Right cardiac atrium (tissue), 5 donors: Measurements from ENCODE around the gene FCSK. TPM values are rescaled to one million over a fixed set of nuclear protein-coding genes. Genes with fewer than 3 reads are reported as not detected.
"Not testable (repeated sequence)": the region's sequence is repeated elsewhere in the genome, so short reads cannot be mapped to it uniquely, and the experiment has no call there.

Experiments
- ATAC-seq, 2 donors: fragments of 200-7000 bp; cut with Tn5 transposase; one replicate each; pipeline versions ENCODE4 v1.8.0 to v1.9.1; 2020; ENCODE audit warnings: moderate library complexity in 2 of 2, mild to moderate bottlenecking in 1 of 2
- DNase-seq, 3 donors: peaks; one replicate each; pipeline ENCODE4 v3.0.0-alpha.2; 2020
- H3K27ac ChIP-seq: one replicate; pipeline ENCODE4 v1.5.1; 2013; ENCODE audit warnings: mild to moderate bottlenecking, low read length, control low read depth, moderate library complexity
- H3K27me3 ChIP-seq: one replicate; pipeline ENCODE4 v1.6.1; 2013; ENCODE audit not compliant: control insufficient read depth, insufficient read depth
- H3K4me1 ChIP-seq: one replicate; pipeline ENCODE4 v1.6.1; 2013; ENCODE audit warnings: low read length; ENCODE audit not compliant: control insufficient read depth, insufficient read depth
- H3K4me3 ChIP-seq: one replicate; pipeline ENCODE4 v1.5.1; 2013; ENCODE audit warnings: low read length, control low read depth
- H3K9me3 ChIP-seq: one replicate; pipeline ENCODE4 v1.6.1; 2013; ENCODE audit warnings: low read length; ENCODE audit not compliant: control insufficient read depth
- WGBS: extraction: QIAGEN DNeasy Blood & Tissue Kit; methylation state at CpG from one replicate; pipeline ENCODE4 v1.1.7; 2013; 5-methylcytosine and 5-hydroxymethylcytosine counted together
- intact Hi-C, 4 donors: fragments of 100-400 bp; cut with DNase I; formaldehyde crosslinking; loops; one replicate each; pipeline versions ENCODE4 v1.11.0 to v1.14.0; 2022 to 2023
- long read RNA-seq, 4 donors: library from polyadenylated mRNA; unstranded; transcript quantifications; one replicate each; pipeline ENCODE4 v2.0.0, GENCODE V29; 2020 to 2021
- polyA plus RNA-seq: library from polyadenylated mRNA; stranded (reverse); fragments of 200-250 nt; gene quantifications from one replicate; pipeline ENCODE4 v1.2.3, GENCODE V29; 2013
- total RNA-seq, 4 donors: library from RNA; stranded (reverse); fragmentation: NEBNext Ultra II Directional; extraction: Animal tissue kit (Norgen Biotek cat#: 25700); gene quantifications; one replicate each; pipeline ENCODE4 v1.2.1, GENCODE V29; 2021
- donor health status: healthy with polysubstance abuse.
- donor health status: DM: no; HTN: yes; CAD: no.
- donor health status: DM: no; HTN: no; CAD: no.
- donor health status: DM: no; HTN: yes; CAD: no; lungs with severe emphysema.
- donor health status: DM: yes; HTN: yes; CAD: no.

FCSK gene
- total RNA-seq, result 10 to 100 TPM; 10.4 to 12.3 (median 11.7) TPM
- 8.3 TPM for polyA plus RNA-seq
- long read RNA-seq, donor 1, full-length matches to known transcripts, result 8 of 34 reads
- long read RNA-seq, donor 1, partial matches to known transcripts, result 19 of 34 reads
- long read RNA-seq, donor 1, other reads (novel, unspliced or antisense), result 7 of 34 reads
- long read RNA-seq, donor 2, full-length matches to known transcripts, result 5 of 13 reads
- long read RNA-seq, donor 2, partial matches to known transcripts, result 3 of 13 reads
- long read RNA-seq, donor 2, other reads (novel, unspliced or antisense), result 5 of 13 reads
- long read RNA-seq, donor 3, full-length matches to known transcripts, result 17 of 78 reads
- long read RNA-seq, donor 3, partial matches to known transcripts, result 33 of 78 reads
- long read RNA-seq, donor 3, other reads (novel, unspliced or antisense), result 28 of 78 reads
- long read RNA-seq, donor 4, full-length matches to known transcripts, result 5 of 17 reads
- long read RNA-seq, donor 4, partial matches to known transcripts, result 6 of 17 reads
- long read RNA-seq, donor 4, other reads (novel, unspliced or antisense), result 6 of 17 reads

GRCh38 chr16:70454222-70455034 lies at the start of gene FCSK:
TSS of gene FCSK (plus strand) at chr16:70454595. CDS start at chr16:70463191, 8,596 bp downstream.
- Histone ChIP-seq H3K9me3 (no peaks in the 10 kb centered on the region), H3K4me3 (peak within 1 kb of the TSS; percentile 86), H3K27me3 (no peaks in the 10 kb centered on the region), H3K4me1 (no peaks in the 10 kb centered on the region), H3K27ac (peak within 1 kb of the TSS; percentile 93)
- ATAC-seq (peak; percentile 91 to 95), DNase-seq (peak; percentile 68 to 87 (median 86))
- under 1% methylated on average over 67 of the region's 67 CpGs for WGBS
- intact Hi-C loops, result no loop called here

DNA sequence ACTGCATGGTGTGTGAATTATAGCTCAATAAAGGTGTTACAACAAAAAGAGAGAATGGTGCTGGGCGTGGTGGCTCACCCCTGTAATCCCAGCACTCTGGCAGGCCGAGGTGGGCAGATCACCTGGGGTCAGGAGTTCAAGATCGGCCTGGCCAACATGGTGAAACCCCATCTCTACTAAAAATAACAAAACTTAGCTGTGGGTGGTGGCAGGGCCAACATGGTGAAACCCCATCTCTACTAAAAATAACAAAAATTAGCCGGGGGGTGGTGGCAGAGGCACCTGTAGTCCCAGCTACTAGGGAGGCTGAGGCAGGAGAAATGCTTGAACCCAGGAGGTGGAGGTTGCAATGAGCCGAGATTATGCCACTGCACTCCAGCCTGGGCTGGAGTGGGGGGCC lies 48.3 kb upstream of the FCSK start:
- H3K27me3 ChIP-seq, H3K27ac ChIP-seq, DNase-seq, ATAC-seq, H3K9me3 ChIP-seq, intact Hi-C loops, H3K4me3 ChIP-seq, H3K4me1 ChIP-seq: not testable (repeated sequence)
- 90% methylated on average over 5 of the region's 5 CpGs for WGBS

DNA sequence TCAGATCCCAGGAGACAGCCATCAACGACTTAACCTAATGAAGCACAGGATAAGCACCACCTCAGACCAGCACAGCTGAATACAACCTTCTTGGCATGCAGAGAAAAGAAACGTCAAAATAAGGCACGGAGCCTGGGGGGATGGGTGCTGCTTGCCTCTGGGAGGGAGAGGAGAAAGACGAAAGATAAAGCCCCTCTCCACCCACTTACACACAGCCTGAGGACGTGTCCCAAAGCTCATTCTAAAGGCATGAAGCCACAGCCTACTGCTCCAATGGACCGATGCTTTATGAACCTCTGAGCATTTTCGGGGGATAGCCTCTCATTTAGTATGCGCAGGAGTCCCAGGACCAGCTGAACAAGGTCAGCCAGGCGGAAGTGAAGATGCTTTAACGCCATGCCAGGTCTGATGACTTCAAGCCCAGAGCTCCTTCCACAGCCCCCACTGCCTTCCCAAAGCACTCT lies 46.6 kb upstream of the FCSK start:
- DNase-seq (no peak), ATAC-seq (peak in 1 of 2 donors; percentile 37)
- WGBS, result 55% methylated on average over 10 of the region's 10 CpGs
- Histone ChIP-seq H3K4me1 (peaks cover 4% of the 10 kb centered on the region), H3K4me3 (no peak overlapping the region), H3K9me3 (no peaks in the 10 kb centered on the region), H3K27ac (no peak overlapping the region), H3K27me3 (no peaks in the 10 kb centered on the region)
- intact Hi-C loops, result no loop called here

DNA sequence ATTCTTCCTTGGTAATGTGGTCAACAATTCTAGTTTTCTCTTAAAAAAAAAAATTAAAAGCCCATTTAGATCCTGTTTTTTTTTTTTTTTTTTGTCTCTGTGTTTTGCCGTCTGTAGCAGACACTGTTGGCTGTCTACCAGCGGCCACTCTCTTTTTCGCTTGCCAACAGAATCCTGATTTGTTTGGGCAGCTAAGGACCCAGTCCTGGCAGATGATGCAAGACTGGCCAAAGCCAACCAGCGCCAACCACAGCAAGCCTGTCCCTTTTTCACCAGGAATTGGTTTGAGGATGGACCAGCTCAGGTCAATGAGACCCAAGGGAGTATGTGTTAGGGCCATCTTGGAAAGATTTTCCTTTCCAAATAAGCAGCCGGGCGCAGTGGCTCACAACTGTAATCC lies 43.7 kb upstream of the FCSK start:
- Histone ChIP-seq H3K27ac (no peak overlapping the region), H3K4me1 (peaks cover 7% of the 10 kb centered on the region), H3K27me3 (no peaks in the 10 kb centered on the region), H3K4me3 (no peak overlapping the region), H3K9me3 (no peaks in the 10 kb centered on the region)
- intact Hi-C loops, result no loop called here
- WGBS, result 80% methylated on average over 6 of the region's 6 CpGs
- DNase-seq (peak in 1 of 3 donors; percentile 34), ATAC-seq (no peak)

- H3K4me3 ChIP-seq, result no peak overlapping the region
- DNase-seq (no peak), ATAC-seq (no peak)
- peaks cover 7% of the 10 kb centered on the region for H3K4me1 ChIP-seq
- no peaks in the 10 kb centered on the region for H3K27me3 ChIP-seq
- intact Hi-C loops, result no loop called here
- no peak overlapping the region for H3K27ac ChIP-seq
- WGBS, result 97% methylated on average over 8 of the region's 8 CpGs
- H3K9me3 ChIP-seq, result no peaks in the 10 kb centered on the region
Observed at GRCh38 chr16:70412385-70412784, 42.0 kb upstream of the FCSK start.

GRCh38 chr16:70413572-70413971 lies 40.8 kb upstream of the FCSK start:
- H3K27me3 ChIP-seq, DNase-seq, ATAC-seq, intact Hi-C loops, H3K4me1 ChIP-seq, H3K27ac ChIP-seq, H3K9me3 ChIP-seq, H3K4me3 ChIP-seq: not testable (repeated sequence)
- WGBS, result 97% methylated on average over 5 of the region's 5 CpGs

DNA sequence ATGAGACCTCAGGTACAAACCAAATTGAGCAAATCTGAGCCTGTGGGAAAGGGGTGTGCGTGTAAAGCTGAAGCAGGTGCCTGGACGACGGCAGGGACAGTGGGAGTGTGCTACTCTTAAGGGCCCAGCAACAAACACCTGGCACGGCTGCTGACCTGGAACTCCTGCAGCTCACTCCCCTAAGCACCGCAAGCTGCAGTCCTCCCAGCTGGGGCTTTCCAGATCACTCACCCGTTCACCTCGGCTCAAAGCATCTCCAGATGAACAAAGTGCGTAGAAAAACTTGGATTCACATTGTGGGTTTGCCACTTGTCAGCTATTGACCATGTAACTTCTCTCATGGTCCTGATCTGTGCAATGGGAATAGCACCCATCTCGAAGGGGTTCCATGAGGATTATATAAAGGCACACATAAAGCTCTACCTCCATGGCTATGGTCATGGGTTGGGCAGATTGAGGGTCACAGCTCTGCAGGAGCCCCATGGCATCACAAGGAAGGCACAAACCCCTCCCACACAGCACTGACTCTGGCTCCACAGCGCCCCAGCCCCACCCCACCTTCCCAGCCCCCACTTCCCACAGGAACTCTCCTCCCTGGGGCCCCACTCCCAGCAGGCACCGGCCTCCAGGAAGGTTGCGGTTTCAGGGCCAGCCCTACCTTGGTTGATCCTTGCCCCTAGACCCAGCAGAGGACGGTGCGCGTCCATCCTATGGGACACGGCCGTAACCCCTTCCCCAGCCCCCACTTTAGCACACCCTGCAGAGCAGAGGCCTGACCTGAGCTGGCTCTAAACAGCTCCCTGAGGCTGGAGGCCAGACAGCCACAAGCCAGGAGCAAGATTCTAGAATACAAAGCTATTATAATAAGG lies 37.4 kb upstream of the FCSK start:
- DNase-seq (no peak), ATAC-seq (no peak)
- no peak overlapping the region for H3K4me3 ChIP-seq
- no peaks in the 10 kb centered on the region for H3K27me3 ChIP-seq
- WGBS, result 88% methylated on average over 17 of the region's 17 CpGs
- intact Hi-C loops, result no loop called here
- no peaks in the 10 kb centered on the region for H3K9me3 ChIP-seq
- H3K4me1 ChIP-seq, result peaks cover 38% of the 10 kb centered on the region
- H3K27ac ChIP-seq, result no peak overlapping the region

DNA sequence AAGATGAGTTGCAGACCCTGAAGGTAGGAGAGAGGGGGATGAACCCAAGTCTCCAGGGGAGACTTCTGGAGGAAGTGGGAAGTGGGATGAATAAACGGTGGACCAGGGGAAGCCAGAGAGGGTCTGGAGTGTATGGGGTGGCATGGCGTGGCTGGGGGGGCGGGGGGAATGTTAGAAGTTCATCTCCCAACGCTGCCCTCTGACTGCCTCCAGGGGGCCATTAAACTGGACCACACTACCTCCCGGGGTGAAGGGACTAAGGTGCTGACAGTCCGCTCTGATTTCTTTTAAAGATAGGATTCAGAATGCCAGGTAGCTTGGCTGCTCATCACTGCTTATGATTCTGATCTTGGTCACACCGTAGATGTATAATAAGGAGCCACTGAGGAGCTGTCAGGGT lies 36.7 kb upstream of the FCSK start:
- DNase-seq (no peak), ATAC-seq (no peak)
- WGBS, result 68% methylated on average over 7 of the region's 7 CpGs
- no peaks in the 10 kb centered on the region for H3K27me3 ChIP-seq
- H3K4me1 ChIP-seq, result peaks cover 41% of the 10 kb centered on the region
- no peak overlapping the region for H3K4me3 ChIP-seq
- intact Hi-C loops, result no loop called here
- H3K27ac ChIP-seq, result no peak overlapping the region
- no peaks in the 10 kb centered on the region for H3K9me3 ChIP-seq

DNA sequence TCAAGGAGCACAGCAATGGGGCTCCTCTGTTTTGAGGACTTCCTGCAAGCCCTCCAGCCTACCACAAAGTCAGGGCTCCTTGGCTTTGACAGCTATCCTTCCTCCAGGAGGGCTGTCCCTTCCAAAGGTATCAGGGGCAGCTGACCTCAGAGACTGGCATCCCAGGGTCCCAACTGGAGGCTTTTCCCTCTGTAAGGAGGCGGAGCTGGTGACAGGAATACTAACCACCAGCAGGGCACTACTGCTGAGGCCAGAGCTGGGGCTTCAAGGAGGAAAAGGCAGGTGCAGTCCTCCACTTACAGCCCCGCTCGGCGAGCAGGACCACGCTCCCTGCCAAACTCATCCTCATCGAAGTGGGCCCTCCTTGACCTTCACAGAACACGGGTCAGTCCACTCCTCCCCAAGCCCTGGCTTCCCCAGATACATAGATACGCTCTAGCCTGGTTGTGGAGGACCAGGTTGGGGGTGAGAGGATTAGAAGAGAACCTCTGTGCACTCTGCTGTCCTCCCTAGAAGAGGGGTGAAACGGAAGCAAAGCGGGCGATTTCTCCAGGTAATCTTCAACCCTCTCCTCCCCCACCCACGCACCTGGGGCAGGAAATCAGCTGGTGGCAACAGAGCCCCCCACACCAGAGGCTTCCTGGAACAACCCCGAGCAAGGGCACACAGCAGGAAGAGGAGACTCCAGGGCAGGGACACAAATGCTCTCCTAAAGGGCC lies 36.0 kb upstream of the FCSK start:
- Histone ChIP-seq H3K27me3 (no peaks in the 10 kb centered on the region), H3K4me3 (no peak overlapping the region), H3K4me1 (peaks cover 41% of the 10 kb centered on the region), H3K9me3 (no peaks in the 10 kb centered on the region), H3K27ac (no peak overlapping the region)
- DNase-seq, result no peak
- intact Hi-C loops, result no loop called here
- 65% methylated on average over 13 of the region's 13 CpGs for WGBS
- ATAC-seq, result no peak

DNA sequence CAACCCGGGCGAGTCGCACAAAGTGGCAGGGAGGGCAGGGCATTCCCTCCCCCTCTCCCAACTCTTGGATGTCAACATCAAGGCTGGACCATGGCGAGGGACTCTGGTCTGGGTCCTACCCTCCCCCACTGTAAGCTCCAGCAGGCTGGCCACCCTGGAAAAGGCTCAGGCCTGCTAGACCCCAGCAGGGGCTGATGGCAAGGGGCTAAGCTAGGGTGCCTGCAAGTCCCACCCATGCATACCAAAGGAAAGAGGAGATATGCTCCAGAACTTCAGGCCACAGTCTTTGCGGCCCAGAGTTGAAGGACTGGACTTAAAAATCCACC lies 35.4 kb upstream of the FCSK start:
- no peak for DNase-seq
- H3K27me3 ChIP-seq, result no peaks in the 10 kb centered on the region
- ATAC-seq, result no peak
- no peak overlapping the region for H3K4me3 ChIP-seq
- WGBS, result 70% methylated on average over 5 of the region's 5 CpGs
- H3K27ac ChIP-seq, result no peak overlapping the region
- intact Hi-C loops, result no loop called here
- no peaks in the 10 kb centered on the region for H3K9me3 ChIP-seq
- H3K4me1 ChIP-seq, result peaks cover 41% of the 10 kb centered on the region
